Natural killer cell (primary cell): ENCODE measurements around the gene MRPS27. TPM values are rescaled to one million over a fixed set of nuclear protein-coding genes. Genes with fewer than 3 reads are reported as not detected.

Experiments used
- ATAC-seq, 3 donors: fragments of 150-1000 bp in 2 of 3; fragments of 200-7000 bp in 1 of 3; cut with Tn5 transposase; 1 replicate in 1 of 3; 2 replicates in 2 of 3; pipeline ENCODE4 v1.10.0; 2021; ENCODE audit warnings: mild to moderate bottlenecking in 2 of 3, moderate library complexity in 2 of 3
- DNase-seq, 2 donors: peaks; one replicate each; pipeline versions ENCODE4 v3.0.0 to v3.0.0-alpha.2; 2013 to 2021; ENCODE audit warnings: mixed read lengths in 1 of 2
- H3K27ac ChIP-seq: one replicate; pipeline ENCODE4 v1.5.1; 2013; ENCODE audit warnings: mild to moderate bottlenecking, low read length
- H3K27me3 ChIP-seq: one replicate; pipeline ENCODE4 v1.6.1; 2013; ENCODE audit warnings: low read length; ENCODE audit not compliant: control insufficient read depth, insufficient read depth
- H3K36me3 ChIP-seq: one replicate; pipeline ENCODE4 v1.6.1; 2013; ENCODE audit warnings: low read length; ENCODE audit not compliant: control insufficient read depth, insufficient read depth
- H3K4me1 ChIP-seq: one replicate; pipeline ENCODE4 v1.6.1; 2013; ENCODE audit warnings: low read length; ENCODE audit not compliant: control insufficient read depth, insufficient read depth
- H3K4me3 ChIP-seq: one replicate; pipeline ENCODE4 v1.5.1; 2013; ENCODE audit warnings: low read length
- H3K9me3 ChIP-seq: one replicate; pipeline ENCODE4 v1.6.1; 2013; ENCODE audit warnings: low read length; ENCODE audit not compliant: control insufficient read depth, insufficient read depth
- H3K27ac Mint-ChIP-seq, 2 donors: one replicate each; pipeline ENCODE4 v1.8.0; 2022; ENCODE audit warnings: mild to moderate bottlenecking in 2 of 2, mixed read lengths in 2 of 2, moderate library complexity in 1 of 2
- H3K27me3 Mint-ChIP-seq, 2 donors: one replicate each; pipeline ENCODE4 v1.8.0; 2022; ENCODE audit warnings: low read depth in 2 of 2, mixed read lengths in 2 of 2
- H3K36me3 Mint-ChIP-seq: one replicate; pipeline ENCODE4 v1.8.0; 2022; ENCODE audit warnings: mixed read lengths
- H3K4me1 Mint-ChIP-seq, 2 donors: one replicate each; pipeline ENCODE4 v1.8.0; 2022; ENCODE audit warnings: mixed read lengths in 2 of 2
- H3K4me3 Mint-ChIP-seq: one replicate; pipeline ENCODE4 v1.8.0; 2022; ENCODE audit warnings: mild to moderate bottlenecking, moderate library complexity, mixed read lengths
- H3K9me3 Mint-ChIP-seq, 2 donors: one replicate each; pipeline ENCODE4 v1.8.0; 2022; ENCODE audit warnings: mixed read lengths in 2 of 2
- CTCF ChIP-seq: fragments of 200-600 bp; IDR thresholded peaks from one replicate; pipeline ENCODE4 v1.8.0; 2022; ENCODE audit warnings: antibody characterized with exemption
- WGBS: methylation state at CpG from one replicate; pipeline ENCODE4 v1.1.7; 2013; ENCODE audit warnings: missing lambda C conversion rate; ENCODE audit not compliant: insufficient coverage; 5-methylcytosine and 5-hydroxymethylcytosine counted together
- intact Hi-C: fragments of 100-400 bp; cut with micrococcal nuclease; formaldehyde crosslinking; loops from one replicate; pipeline ENCODE4 v1.14.2; 2022
- total RNA-seq, 4 donors: library from RNA; stranded (reverse); fragments of 120-200 nt in 1 of 4; gene quantifications; one replicate each; pipeline versions ENCODE4 v1.2.3 to v1.2.4, GENCODE V29; 2013 to 2022

Gene MRPS27
- total RNA-seq, 3 donors from 2014 or later (not counting 1 experiment from before 2014, with no cell fraction given) = 25.5 to 36.5 (median 36.3) TPM

DNA sequence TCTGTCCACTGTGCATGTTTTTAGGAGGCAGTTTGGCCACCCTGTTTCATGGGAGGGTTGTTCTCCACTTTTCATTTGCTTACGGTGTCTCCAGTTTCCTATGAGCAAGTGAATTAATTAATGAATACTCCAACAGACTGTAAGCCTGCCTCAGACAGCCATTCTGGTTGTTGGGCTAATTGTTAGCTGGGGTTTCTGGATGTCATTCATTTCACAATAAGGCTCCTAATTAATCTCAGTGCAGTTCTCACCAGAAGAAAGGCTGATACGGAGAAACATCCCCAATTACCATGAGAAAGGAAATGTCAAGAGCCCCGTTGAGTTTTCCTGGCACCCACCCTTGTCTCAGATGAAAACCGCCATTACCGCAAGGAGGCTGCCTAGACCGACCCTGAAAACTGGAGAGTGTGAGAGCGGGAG is 136.9 kb downstream of the MRPS27 start:
- Mint-ChIP-seq H3K27me3 (peaks cover 36 to 67% of the 10 kb centered on the region in 2 donors), H3K36me3 (no peaks in the 10 kb centered on the region), H3K4me3 (no peak overlapping the region), H3K4me1 (no peaks in the 10 kb centered on the region), H3K27ac (no peak overlapping the region), H3K9me3 (no peaks in the 10 kb centered on the region)
- no peaks in the 10 kb centered on the region for H3K9me3 ChIP-seq
- no peak for TF ChIP-seq CTCF
- no peak for ATAC-seq
- intact Hi-C loops = no loop called here
- no peaks in the 10 kb centered on the region for H3K36me3 ChIP-seq
- 83% methylated on average over 7 of the region's 7 CpGs for WGBS
- H3K4me3 ChIP-seq = no peak overlapping the region
- DNase-seq = no peak
- H3K4me1 ChIP-seq = no peaks in the 10 kb centered on the region
- H3K27me3 ChIP-seq = peaks cover 2% of the 10 kb centered on the region
- H3K27ac ChIP-seq = no peak overlapping the region

DNA sequence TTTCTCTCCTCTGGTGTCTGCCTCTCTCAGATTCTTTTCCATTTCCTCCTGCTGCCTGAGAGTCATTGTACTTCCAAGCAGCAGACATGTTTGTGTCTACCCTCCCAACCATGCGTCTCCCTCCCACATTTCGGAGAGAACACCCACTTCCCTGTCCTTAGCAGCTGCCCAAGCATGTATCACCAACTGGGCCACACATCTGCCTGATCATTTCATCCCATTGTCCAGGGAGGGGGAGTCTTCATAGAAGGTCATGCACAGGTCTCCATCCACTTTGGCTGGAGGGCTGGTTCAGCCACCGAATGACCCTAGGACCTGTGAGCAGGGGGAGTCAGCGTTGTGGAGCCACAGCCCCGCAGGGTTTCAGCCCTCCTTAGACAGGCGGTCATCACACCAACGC is 137.4 kb downstream of the MRPS27 start:
- ATAC-seq = no peak
- H3K27ac Mint-ChIP-seq = no peak overlapping the region
- no peaks in the 10 kb centered on the region for H3K4me1 ChIP-seq
- DNase-seq = no peak
- H3K4me1 Mint-ChIP-seq = no peaks in the 10 kb centered on the region
- peaks cover 36 to 71% of the 10 kb centered on the region in 2 donors for H3K27me3 Mint-ChIP-seq
- intact Hi-C loops = no loop called here
- H3K36me3 ChIP-seq = no peaks in the 10 kb centered on the region
- no peak for TF ChIP-seq CTCF
- no peaks in the 10 kb centered on the region for H3K9me3 Mint-ChIP-seq
- H3K4me3 Mint-ChIP-seq = no peak overlapping the region
- WGBS = 89% methylated on average over 7 of the region's 7 CpGs
- no peak overlapping the region for H3K4me3 ChIP-seq
- H3K9me3 ChIP-seq = no peaks in the 10 kb centered on the region
- no peak overlapping the region for H3K27ac ChIP-seq
- H3K36me3 Mint-ChIP-seq = no peaks in the 10 kb centered on the region
- H3K27me3 ChIP-seq = peaks cover 2% of the 10 kb centered on the region

DNA sequence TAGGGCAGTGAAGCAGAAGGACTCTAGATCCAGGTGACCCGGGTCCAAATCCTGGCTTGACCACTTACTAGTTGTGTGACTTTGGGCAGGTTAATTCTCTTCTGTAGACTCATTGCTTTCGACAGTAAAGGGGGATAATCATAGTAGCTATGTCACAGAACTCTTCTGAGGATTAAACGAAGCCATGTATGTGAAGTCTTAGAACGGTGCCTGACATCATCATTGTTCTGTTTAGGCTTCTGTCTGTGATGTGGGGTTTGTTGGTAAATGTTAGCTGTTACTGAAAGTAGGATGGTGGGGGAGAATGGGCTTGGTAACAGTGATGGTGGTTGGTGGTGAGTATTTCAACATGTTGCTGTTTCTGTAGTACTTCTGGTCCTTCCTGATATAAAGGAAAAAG is 139.1 kb downstream of the MRPS27 start:
- peaks cover 38 to 72% of the 10 kb centered on the region in 2 donors for H3K27me3 Mint-ChIP-seq
- H3K9me3 Mint-ChIP-seq = no peaks in the 10 kb centered on the region
- WGBS = 77% methylated on average over 4 of the region's 4 CpGs
- DNase-seq (no peak), ATAC-seq (no peak)
- Histone ChIP-seq H3K36me3 (no peaks in the 10 kb centered on the region), H3K27me3 (peaks cover 2% of the 10 kb centered on the region), H3K4me3 (no peak overlapping the region), H3K4me1 (no peaks in the 10 kb centered on the region), H3K9me3 (no peaks in the 10 kb centered on the region), H3K27ac (no peak overlapping the region)
- no peaks in the 10 kb centered on the region for H3K36me3 Mint-ChIP-seq
- H3K4me1 Mint-ChIP-seq = no peaks in the 10 kb centered on the region
- no peak overlapping the region for H3K4me3 Mint-ChIP-seq
- intact Hi-C loops = no loop called here
- no peak for TF ChIP-seq CTCF
- H3K27ac Mint-ChIP-seq = no peak overlapping the region

DNA sequence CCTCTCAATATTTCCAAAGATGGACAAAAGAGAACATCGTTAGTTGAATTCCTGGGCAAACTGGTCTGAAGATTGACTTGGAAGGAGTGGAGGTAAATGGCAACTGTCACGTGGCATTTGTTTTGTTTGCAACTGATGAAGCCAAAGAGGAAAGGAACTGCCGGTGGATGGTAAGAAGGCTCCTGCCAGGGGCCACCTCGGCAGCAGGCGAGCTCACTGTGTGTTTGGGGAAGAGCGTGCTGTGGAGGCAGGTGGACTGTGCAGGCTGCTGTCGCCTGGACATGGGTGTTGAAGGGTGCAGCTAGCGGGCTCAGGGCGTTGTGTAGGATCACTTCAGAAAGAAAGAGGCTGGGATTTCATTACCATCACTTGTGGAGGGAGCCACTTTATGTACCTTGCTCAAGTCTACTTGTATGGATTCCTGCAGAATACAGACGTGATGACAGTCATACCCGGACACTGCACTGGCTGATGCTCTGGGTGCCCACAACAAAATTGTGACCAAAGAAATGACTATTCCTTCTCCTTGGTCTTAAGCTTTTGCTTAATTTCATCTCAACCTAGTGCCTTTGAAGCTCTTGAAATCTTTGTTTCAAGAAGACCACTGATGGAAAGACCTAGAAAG is 140.1 kb downstream of the MRPS27 start:
- Mint-ChIP-seq H3K27me3 (peaks cover 39 to 73% of the 10 kb centered on the region in 2 donors), H3K36me3 (no peaks in the 10 kb centered on the region), H3K4me3 (no peak overlapping the region), H3K27ac (no peak overlapping the region), H3K4me1 (no peaks in the 10 kb centered on the region), H3K9me3 (no peaks in the 10 kb centered on the region)
- Histone ChIP-seq H3K36me3 (no peaks in the 10 kb centered on the region), H3K27ac (no peak overlapping the region), H3K4me1 (no peaks in the 10 kb centered on the region), H3K27me3 (peaks cover 2% of the 10 kb centered on the region), H3K4me3 (no peak overlapping the region), H3K9me3 (no peaks in the 10 kb centered on the region)
- ATAC-seq = no peak
- WGBS = 92% methylated on average over 11 of the region's 11 CpGs
- DNase-seq = no peak
- TF ChIP-seq CTCF = no peak
- intact Hi-C loops = no loop called here
